IPS-15b (cell line): ENCODE data around the gene SLC16A9.

Source experiments
- H3K27me3 ChIP-seq: one replicate; pipeline ENCODE4 v1.6.1; 2013; ENCODE audit warnings: low read length; ENCODE audit not compliant: control insufficient read depth, insufficient read depth
- H3K36me3 ChIP-seq: one replicate; pipeline ENCODE4 v1.6.1; 2013; ENCODE audit warnings: low read length; ENCODE audit not compliant: control insufficient read depth, insufficient read depth
- H3K4me1 ChIP-seq: one replicate; pipeline ENCODE4 v1.6.1; 2013; ENCODE audit warnings: mild to moderate bottlenecking, low read length; ENCODE audit not compliant: control insufficient read depth, insufficient read depth
- H3K4me3 ChIP-seq: one replicate; pipeline ENCODE4 v1.5.1; 2013; ENCODE audit warnings: low read depth, low read length
- H3K9ac ChIP-seq: one replicate; pipeline ENCODE4 v1.6.1; 2013; ENCODE audit warnings: low read depth, mild to moderate bottlenecking, low read length
- H3K9me3 ChIP-seq: one replicate; pipeline ENCODE4 v1.6.1; 2013; ENCODE audit warnings: mild to moderate bottlenecking, low read length; ENCODE audit not compliant: control insufficient read depth, insufficient read depth

The SLC16A9 gene

GRCh38 chr10:59634102-59634501, 75.5 kb downstream of the SLC16A9 start:
- no peak overlapping the region for H3K9ac ChIP-seq
- no peaks in the 10 kb centered on the region for H3K36me3 ChIP-seq
- H3K9me3 ChIP-seq: peaks cover 4% of the 10 kb centered on the region
- no peak overlapping the region for H3K4me3 ChIP-seq
- H3K4me1 ChIP-seq: no peaks in the 10 kb centered on the region
- no peaks in the 10 kb centered on the region for H3K27me3 ChIP-seq

GRCh38 chr10:59633063-59633462, 76.6 kb downstream of the SLC16A9 start:
- peaks cover 4% of the 10 kb centered on the region for H3K9me3 ChIP-seq
- no peak overlapping the region for H3K4me3 ChIP-seq
- no peaks in the 10 kb centered on the region for H3K27me3 ChIP-seq
- no peak overlapping the region for H3K9ac ChIP-seq
- no peaks in the 10 kb centered on the region for H3K4me1 ChIP-seq
- H3K36me3 ChIP-seq: no peaks in the 10 kb centered on the region

- Histone ChIP-seq H3K9ac (no peak overlapping the region), H3K4me3 (no peak overlapping the region), H3K4me1 (no peaks in the 10 kb centered on the region), H3K36me3 (no peaks in the 10 kb centered on the region), H3K27me3 (no peaks in the 10 kb centered on the region), H3K9me3 (peaks cover 4% of the 10 kb centered on the region)
Measured at GRCh38 chr10:59631882-59632807, 77.5 kb downstream of the SLC16A9 start.

GRCh38 chr10:59631237-59631636, 78.4 kb downstream of the SLC16A9 start:
- Histone ChIP-seq H3K36me3 (no peaks in the 10 kb centered on the region), H3K9me3 (no peaks in the 10 kb centered on the region), H3K27me3 (no peaks in the 10 kb centered on the region), H3K4me3 (no peak overlapping the region), H3K4me1 (peaks cover 8% of the 10 kb centered on the region), H3K9ac (no peak overlapping the region)

- H3K9me3 ChIP-seq: no peaks in the 10 kb centered on the region
- no peaks in the 10 kb centered on the region for H3K27me3 ChIP-seq
- H3K36me3 ChIP-seq: no peaks in the 10 kb centered on the region
- H3K4me3 ChIP-seq: no peak overlapping the region
- no peak overlapping the region for H3K9ac ChIP-seq
- H3K4me1 ChIP-seq: peaks cover 9% of the 10 kb centered on the region
Measured at GRCh38 chr10:59628965-59629364, 80.7 kb downstream of the SLC16A9 start.

- Histone ChIP-seq H3K4me3 (no peak overlapping the region), H3K9me3 (no peaks in the 10 kb centered on the region), H3K27me3 (no peaks in the 10 kb centered on the region), H3K4me1 (peaks cover 9% of the 10 kb centered on the region), H3K9ac (no peak overlapping the region), H3K36me3 (no peaks in the 10 kb centered on the region)
Measured at GRCh38 chr10:59628456-59628855, 81.2 kb downstream of the SLC16A9 start.

- Histone ChIP-seq H3K4me3 (no peak overlapping the region), H3K9me3 (no peaks in the 10 kb centered on the region), H3K4me1 (peaks cover 9% of the 10 kb centered on the region), H3K36me3 (no peaks in the 10 kb centered on the region), H3K27me3 (no peaks in the 10 kb centered on the region), H3K9ac (no peak overlapping the region)
Measured at GRCh38 chr10:59627366-59628018, 82.2 kb downstream of the SLC16A9 start.

GRCh38 chr10:59626523-59626869, 83.2 kb downstream of the SLC16A9 start:
- no peaks in the 10 kb centered on the region for H3K9me3 ChIP-seq
- H3K36me3 ChIP-seq: no peaks in the 10 kb centered on the region
- H3K27me3 ChIP-seq: no peaks in the 10 kb centered on the region
- H3K4me1 ChIP-seq: peaks cover 9% of the 10 kb centered on the region
- peak overlapping the region; percentile 14 for H3K9ac ChIP-seq
- H3K4me3 ChIP-seq: no peak overlapping the region

- Histone ChIP-seq H3K9me3 (no peaks in the 10 kb centered on the region), H3K27me3 (no peaks in the 10 kb centered on the region), H3K9ac (peak overlapping the region; percentile 14), H3K36me3 (no peaks in the 10 kb centered on the region), H3K4me3 (no peak overlapping the region), H3K4me1 (peaks cover 9% of the 10 kb centered on the region)
Measured at GRCh38 chr10:59625721-59626522, 83.7 kb downstream of the SLC16A9 start.

GRCh38 chr10:59624951-59625350, 84.7 kb downstream of the SLC16A9 start:
- Histone ChIP-seq H3K9me3 (no peaks in the 10 kb centered on the region), H3K27me3 (no peaks in the 10 kb centered on the region), H3K9ac (no peak overlapping the region), H3K36me3 (no peaks in the 10 kb centered on the region), H3K4me1 (peaks cover 9% of the 10 kb centered on the region), H3K4me3 (no peak overlapping the region)

- no peaks in the 10 kb centered on the region for H3K27me3 ChIP-seq
- no peak overlapping the region for H3K9ac ChIP-seq
- no peak overlapping the region for H3K4me3 ChIP-seq
- no peaks in the 10 kb centered on the region for H3K36me3 ChIP-seq
- H3K4me1 ChIP-seq: peaks cover 9% of the 10 kb centered on the region
- no peaks in the 10 kb centered on the region for H3K9me3 ChIP-seq
Measured at GRCh38 chr10:59624136-59624535, 85.5 kb downstream of the SLC16A9 start.
